NB4 (cell line): Measurements from ENCODE around the gene NFKBIE.

Experiments
- DNase-seq: peaks from one replicate; pipeline ENCODE4 v3.0.0; 2010; ENCODE audit warnings: low read depth
- H3K4me3 ChIP-seq: one replicate; pipeline ENCODE4 v1.5.1; 2011; ENCODE audit warnings: mild to moderate bottlenecking, low read depth, low read length, moderate library complexity
- MYC ChIP-seq: IDR thresholded peaks from 2 replicates; pipeline ENCODE4 v1.6.1; 2011; ENCODE audit warnings: low read depth, low read length
- POLR2A ChIP-seq: IDR thresholded peaks from 2 replicates; pipeline ENCODE4 v1.6.1; 2011; ENCODE audit warnings: mild to moderate bottlenecking; ENCODE audit not compliant: insufficient read length; ENCODE audit errors: extremely low read depth
- TF ChIP-seq, protein P1 (sequence below): IDR thresholded peaks from one replicate; pipeline ENCODE4 v1.5.1; 2012; ENCODE audit warnings: low read depth, low read length
- TF ChIP-seq, protein P2 (sequence below): IDR thresholded peaks from 2 replicates; pipeline ENCODE4 v1.6.1; 2011; ENCODE audit warnings: low read depth, low read length

The NFKBIE gene

DNA sequence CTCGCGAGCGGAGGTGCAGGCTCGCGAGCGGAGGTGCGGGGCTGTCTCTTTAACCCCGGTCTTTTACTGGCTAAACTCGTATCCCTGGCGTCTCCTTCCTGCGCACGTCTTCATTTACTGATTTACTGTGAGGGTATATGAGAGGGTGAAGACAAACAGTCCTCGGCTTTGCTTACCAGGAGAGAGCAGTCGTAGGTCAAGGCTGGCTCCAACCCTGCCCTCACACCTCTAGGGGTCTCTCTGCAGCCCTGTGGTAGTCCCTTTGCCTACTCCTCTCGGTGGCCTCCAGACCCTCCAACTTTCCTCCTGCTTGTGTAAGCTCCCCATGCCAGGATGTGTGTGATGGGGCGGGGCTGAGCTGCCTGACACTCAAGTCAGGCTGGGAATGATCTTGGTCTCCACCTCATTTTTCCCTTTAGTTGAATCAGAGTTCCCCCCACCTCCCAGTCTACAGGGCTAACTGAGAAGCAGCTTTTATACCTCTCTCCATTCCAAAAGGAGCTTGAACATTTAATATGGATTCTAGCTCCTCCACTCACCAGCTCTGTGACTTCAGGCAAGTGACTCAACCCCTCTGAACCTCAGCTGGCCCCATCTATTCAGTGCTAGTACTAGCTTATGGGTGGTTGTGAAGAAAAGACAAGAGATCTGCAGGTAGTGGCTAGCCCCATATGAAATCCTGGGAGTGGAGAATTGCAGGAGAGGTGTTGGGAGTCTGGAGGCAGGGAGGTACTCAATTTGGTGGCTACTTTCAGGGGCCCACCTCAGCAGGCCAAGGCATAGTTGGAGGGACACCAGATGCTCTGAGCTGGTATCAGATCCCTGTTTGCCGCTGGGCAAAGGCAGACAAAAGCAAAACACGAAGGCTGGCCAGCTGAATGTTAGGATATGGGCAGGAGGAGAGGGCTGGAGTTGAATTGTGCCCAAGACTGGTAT is 41.1 kb downstream of the NFKBIE start:
- H3K4me3 ChIP-seq = peak overlapping the region; percentile 94
- TF ChIP-seq MYC (no peak), POLR2A (no peak)
- TF ChIP-seq, protein P1, sequence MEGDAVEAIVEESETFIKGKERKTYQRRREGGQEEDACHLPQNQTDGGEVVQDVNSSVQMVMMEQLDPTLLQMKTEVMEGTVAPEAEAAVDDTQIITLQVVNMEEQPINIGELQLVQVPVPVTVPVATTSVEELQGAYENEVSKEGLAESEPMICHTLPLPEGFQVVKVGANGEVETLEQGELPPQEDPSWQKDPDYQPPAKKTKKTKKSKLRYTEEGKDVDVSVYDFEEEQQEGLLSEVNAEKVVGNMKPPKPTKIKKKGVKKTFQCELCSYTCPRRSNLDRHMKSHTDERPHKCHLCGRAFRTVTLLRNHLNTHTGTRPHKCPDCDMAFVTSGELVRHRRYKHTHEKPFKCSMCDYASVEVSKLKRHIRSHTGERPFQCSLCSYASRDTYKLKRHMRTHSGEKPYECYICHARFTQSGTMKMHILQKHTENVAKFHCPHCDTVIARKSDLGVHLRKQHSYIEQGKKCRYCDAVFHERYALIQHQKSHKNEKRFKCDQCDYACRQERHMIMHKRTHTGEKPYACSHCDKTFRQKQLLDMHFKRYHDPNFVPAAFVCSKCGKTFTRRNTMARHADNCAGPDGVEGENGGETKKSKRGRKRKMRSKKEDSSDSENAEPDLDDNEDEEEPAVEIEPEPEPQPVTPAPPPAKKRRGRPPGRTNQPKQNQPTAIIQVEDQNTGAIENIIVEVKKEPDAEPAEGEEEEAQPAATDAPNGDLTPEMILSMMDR = peak; percentile 17
- TF ChIP-seq, protein P2, sequence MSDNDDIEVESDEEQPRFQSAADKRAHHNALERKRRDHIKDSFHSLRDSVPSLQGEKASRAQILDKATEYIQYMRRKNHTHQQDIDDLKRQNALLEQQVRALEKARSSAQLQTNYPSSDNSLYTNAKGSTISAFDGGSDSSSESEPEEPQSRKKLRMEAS = no peak
- DNase-seq = peak; percentile 70

DNA sequence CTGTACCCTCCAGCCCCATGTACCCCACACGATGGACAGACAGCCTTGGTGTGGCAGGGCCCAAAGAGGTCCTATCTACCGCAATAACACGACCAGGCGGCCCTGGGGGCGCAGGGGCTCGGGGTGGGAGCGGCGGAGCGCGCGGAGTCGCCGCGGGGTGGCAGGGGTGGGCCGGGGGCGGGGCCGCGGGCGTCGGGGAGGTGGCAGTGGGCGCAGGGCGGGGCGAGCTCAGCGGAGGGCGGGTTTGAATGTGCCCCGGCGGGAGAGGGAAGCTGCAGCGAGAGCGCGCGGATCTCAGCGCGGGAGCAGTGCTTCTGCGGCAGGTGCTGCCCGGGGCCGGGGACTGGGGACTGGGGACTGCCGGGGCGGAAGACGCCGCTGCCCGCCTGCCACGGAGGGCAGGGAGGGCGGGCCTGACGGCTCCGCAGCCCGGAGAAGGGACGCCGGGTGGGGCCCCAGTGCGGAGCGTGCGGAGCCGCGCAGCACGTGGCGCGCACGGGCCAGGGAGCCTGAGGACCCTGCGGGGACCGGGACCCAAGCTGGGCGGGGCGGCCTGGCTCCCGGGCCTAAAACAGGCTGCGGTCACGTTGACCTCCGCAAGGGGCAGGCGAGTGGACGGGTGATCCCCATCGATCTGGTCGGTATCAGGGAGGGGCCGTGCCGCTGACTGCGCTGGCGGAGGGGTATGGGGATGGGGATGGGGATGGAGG is 41.9 kb downstream of the NFKBIE start, which contains the start of gene SLC29A1:
Gene SLC29A1, plus strand, starts transcription at position 277 of the 710 bp plus-strand sequence. CDS start 3,719 bp downstream, outside the sequence.
- TF ChIP-seq, protein P2 = peak; percentile 90
- peak; percentile 81 for TF ChIP-seq POLR2A
- TF ChIP-seq, protein P1 = no peak
- TF ChIP-seq MYC = peak; percentile 64
- DNase-seq = peak; percentile 93
- H3K4me3 ChIP-seq = peak within 1 kb of the TSS; percentile 94

DNA sequence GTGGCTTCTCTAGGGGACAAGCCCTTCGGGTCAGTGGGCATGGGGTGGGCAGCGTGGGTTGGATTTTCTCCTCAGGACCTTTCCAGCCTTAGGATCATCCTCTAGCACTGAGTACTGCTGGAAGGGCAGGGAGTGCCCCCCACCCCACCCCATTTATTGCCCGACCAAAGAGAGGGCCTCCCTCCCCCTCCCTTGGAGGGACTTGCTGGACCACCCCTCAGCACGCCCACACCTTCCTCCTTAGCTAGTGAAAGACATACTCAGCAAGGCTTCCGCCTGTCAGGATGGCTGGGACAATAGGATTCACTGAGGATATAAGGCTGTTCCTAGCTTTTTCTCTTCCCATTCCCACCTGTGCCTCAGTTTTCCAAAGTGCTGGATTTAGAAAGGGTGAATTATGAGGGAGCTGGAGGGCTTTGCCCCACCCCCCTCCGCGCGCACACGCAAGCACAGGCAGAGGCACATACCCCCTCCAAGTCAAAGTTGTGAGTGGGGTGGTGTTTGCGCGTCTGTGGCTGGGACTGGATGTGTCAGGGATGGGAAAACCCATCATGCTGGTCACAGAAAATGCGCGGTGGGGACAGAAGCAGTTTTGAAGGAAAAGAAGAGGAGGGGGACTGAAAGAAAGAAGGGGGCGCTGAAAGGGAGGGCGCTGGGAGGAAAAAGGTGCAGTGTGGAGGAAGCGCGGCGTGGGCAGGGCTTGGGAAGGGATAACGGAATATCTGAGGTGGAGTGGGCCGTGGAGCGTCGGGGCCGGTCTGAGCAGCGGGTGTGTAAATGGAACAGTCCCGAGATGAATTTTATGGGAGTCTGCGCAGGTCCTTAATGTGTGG is 42.6 kb downstream of the NFKBIE start:
- H3K4me3 ChIP-seq = peak overlapping the region; percentile 55
- no peak for DNase-seq
- TF ChIP-seq, protein P2 = no peak
- TF ChIP-seq POLR2A (no peak), MYC (no peak)
- TF ChIP-seq, protein P1 = no peak

DNA sequence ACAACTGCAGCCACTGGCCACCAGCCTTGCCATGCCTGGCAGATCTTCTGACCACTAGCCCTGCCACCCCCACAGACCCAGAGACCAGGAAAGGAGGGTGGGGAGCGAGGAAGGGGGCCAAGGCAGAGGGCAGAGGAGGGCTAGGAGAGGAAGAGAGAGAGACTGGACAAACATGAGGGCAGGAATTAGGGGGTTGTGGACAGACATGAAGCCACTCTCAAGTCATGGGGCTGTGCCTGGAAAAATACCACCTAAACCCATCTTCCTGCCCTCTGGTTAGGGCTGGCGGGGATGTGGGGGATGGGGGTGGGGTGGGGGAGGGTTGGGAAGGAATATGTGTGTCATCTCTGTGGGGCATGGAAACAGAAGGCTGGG is 43.4 kb downstream of the NFKBIE start:
- TF ChIP-seq POLR2A (no peak), MYC (no peak)
- no peak overlapping the region for H3K4me3 ChIP-seq
- no peak for DNase-seq

DNA sequence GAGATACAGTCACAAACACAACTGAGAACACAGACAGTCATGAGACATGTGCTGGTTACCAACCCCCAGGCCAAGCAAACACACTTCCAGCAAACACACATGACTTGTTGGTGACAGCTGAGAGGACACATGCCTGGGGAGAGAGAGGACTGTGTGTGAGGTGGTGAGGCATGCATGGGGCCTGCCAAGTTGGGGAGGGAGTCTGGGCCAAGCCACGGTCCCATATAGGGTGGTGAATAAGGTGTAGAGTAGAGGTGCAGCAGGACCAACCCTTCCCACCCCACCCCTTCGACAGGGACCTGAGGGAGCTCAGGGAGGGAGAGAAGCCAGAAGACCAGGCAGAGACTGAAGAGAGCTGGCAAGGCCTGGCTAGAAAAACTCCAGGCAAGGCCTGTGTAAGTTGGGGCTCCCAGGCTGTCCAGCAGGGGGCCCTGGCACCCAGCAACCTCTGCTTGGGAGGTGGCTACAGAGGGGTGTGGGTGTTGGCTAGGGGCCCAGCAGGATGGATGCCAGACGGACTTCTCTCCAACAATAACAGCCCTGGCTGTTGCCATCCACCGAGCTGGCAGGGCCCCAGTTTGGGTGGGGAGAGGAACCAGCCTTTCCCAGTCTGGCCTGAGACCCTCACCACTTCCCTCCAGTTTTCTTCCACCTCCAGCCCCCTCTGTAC is 43.9 kb downstream of the NFKBIE start:
- H3K4me3 ChIP-seq = no peak overlapping the region
- TF ChIP-seq, protein P2 = peak; percentile 61
- no peak for TF ChIP-seq MYC
- TF ChIP-seq, protein P1 = peak; percentile 95
- no peak for TF ChIP-seq POLR2A
- DNase-seq = peak; percentile 93
